ENCODE results near the gene RAB3C. TPM values are rescaled to one million over a fixed set of nuclear protein-coding genes. Genes with fewer than 3 reads are reported as not detected.

RAB3C gene
- total RNA-seq, 1 donor: not detected

DNA sequence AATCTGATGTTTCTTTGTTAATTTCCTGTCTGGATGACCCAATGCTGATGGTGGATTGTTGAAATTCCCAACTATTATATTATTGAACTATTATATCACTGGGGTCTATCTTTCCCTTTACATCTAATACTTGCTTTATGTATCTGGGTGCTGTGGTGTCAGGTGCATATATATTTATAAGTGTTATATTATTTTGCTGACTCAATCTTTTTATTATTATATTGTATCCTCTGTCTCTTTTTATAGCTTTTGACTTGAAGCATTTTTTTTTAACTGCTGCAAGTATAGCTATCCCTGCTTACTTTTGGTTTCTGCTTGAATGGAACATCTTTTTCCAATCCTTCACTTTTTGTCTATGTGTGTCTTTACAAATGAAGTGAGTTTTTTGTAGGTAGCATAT lies 255.9 kb downstream of the RAB3C start:
- no peak for DNase-seq (ENCODE audit: low read depth)
- H3K4me3 ChIP-seq (ENCODE audit: low read depth, low read length): no peak overlapping the region
- TF ChIP-seq, protein P1, sequence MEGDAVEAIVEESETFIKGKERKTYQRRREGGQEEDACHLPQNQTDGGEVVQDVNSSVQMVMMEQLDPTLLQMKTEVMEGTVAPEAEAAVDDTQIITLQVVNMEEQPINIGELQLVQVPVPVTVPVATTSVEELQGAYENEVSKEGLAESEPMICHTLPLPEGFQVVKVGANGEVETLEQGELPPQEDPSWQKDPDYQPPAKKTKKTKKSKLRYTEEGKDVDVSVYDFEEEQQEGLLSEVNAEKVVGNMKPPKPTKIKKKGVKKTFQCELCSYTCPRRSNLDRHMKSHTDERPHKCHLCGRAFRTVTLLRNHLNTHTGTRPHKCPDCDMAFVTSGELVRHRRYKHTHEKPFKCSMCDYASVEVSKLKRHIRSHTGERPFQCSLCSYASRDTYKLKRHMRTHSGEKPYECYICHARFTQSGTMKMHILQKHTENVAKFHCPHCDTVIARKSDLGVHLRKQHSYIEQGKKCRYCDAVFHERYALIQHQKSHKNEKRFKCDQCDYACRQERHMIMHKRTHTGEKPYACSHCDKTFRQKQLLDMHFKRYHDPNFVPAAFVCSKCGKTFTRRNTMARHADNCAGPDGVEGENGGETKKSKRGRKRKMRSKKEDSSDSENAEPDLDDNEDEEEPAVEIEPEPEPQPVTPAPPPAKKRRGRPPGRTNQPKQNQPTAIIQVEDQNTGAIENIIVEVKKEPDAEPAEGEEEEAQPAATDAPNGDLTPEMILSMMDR (IDR thresholded peaks at IDR 0.05; ENCODE audit: insufficient read depth, low read length): no peak

DNA sequence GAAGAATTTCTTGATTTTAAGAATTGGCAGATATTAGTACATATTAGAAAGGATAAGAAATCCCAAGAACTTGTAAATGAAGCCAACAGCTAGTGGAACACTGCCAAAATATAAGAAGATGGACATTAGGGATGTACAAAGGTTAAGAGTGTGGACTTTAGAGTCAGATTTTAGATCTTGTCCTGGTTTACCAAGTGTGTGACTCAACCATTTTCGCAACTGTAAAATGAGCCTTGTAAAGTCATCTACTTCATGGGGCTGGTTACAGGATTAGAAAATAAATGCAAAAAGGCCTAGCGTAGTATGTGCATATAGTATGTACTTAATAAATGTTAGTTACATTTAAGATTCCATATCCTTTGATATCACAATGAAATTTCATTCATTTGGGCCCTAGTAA lies 260.0 kb downstream of the RAB3C start:
- DNase-seq (ENCODE audit: low read depth): no peak
- H3K4me3 ChIP-seq (ENCODE audit: low read depth, low read length): no peak overlapping the region
- TF ChIP-seq, protein P1 (IDR thresholded peaks at IDR 0.05; ENCODE audit: insufficient read depth, low read length): no peak

DNA sequence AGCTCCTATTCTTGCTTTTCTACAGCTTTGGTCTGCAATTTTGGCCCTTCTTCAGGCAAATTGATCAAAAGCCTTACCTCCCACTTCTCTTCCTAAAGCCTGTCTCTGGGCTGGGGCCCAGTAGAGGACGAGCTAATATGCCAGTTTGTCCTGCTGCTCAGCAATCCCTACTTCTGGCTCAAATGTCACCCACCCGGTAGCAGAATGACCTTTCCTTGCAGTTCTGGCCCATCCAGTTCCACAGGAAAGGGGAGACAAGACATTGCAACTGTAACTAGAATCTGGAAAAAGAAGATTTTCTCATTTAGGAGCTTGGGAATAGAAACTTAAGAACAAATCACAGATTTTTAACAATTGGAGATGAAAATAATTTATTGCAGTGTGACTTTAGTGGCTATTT lies 261.5 kb downstream of the RAB3C start:
- no peak for DNase-seq (ENCODE audit: low read depth)
- TF ChIP-seq, protein P1 (IDR thresholded peaks at IDR 0.05; ENCODE audit: insufficient read depth, low read length): no peak
- H3K4me3 ChIP-seq (ENCODE audit: low read depth, low read length): no peak overlapping the region

DNA sequence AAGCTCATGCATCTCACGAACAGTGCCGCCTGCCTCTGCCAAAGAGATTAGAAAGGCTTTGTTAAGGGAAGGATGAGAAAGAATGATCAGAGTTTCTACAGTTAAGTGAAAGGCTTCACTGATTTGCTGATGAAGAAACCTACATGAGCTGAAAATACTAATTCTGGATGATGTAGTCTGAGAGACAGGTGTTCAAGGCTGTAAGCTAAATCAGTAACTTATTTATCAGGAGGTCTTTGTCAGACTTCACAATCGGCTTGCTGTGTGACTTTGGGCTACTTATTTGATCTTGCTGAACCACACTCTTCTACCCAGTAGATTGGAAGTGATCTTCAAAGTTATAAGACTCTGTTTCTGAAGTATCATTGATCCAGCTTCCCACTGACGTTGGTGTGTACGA lies 264.2 kb downstream of the RAB3C start:
- no peak for DNase-seq (ENCODE audit: low read depth)
- H3K4me3 ChIP-seq (ENCODE audit: low read depth, low read length): no peak overlapping the region
- TF ChIP-seq, protein P1 (IDR thresholded peaks at IDR 0.05; ENCODE audit: insufficient read depth, low read length): no peak

DNA sequence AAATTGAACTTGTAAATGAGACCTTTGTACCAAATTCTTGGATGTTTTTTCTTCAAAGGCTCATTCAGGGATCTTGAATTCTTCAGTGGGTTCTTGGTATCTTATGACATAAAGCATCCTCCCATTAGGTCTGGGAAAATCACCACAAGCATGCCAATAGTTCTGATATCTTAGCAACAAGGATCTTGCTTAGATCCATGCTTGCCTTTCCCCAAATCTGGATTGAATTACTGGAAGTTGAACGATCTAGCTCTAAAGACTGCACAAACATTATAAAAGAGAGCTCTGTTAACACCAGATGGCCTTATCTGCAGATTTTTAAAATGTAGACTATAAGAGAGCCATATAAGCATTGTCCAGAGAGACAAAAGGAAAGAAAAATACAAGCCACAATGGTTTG lies 266.3 kb downstream of the RAB3C start:
- no peak overlapping the region for H3K4me3 ChIP-seq (ENCODE audit: low read depth, low read length)
- TF ChIP-seq, protein P1 (IDR thresholded peaks at IDR 0.05; ENCODE audit: insufficient read depth, low read length): no peak
- DNase-seq (ENCODE audit: low read depth): no peak

DNA sequence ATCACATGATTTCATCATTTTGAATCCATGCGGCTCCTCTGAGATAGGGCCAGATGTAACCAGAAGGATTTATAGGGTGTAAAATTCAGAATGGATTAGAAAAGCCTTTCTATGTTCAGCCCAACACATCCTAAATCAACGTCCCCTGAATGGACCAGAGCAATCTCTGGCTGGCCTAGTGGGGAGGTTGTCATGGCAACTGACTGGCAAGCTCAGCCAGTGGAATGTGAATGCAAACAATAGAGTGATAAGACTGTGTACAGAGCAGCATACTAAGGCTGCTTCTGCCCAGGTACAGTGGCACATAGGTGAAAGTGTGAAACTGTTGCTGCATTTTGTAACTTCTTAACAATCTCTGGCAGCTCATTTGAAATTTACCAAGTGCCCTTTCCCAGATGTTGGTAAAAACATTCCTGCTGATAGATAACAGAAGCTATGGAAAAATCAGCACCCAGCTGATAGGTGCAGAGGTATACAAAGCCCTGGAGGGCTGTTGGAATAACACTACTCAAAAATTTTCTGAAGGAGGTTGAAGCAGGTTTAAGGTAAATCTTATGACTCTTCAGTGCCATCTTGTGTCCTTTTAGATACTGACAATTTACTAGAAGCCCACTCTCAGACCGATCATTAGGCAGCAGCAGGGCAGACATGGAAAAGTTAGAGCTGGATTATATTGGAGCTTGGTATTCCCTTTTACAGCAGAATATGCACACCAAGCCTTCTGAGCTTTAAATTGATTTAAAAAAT lies 267.2 kb downstream of the RAB3C start:
- peak; percentile 47 for DNase-seq (ENCODE audit: low read depth)

More for the DNA sequence above, 267.2 kb downstream of the RAB3C start:
- no peak overlapping the region for H3K4me3 ChIP-seq (ENCODE audit: low read depth, low read length)
- TF ChIP-seq, protein P1 (IDR thresholded peaks at IDR 0.05; ENCODE audit: insufficient read depth, low read length): peak; percentile 36
